Measurements from ENCODE around the gene MYOD1.

MYOD1 gene

GRCh38 chr11:17738151-17738973 is 19.0 kb downstream of the MYOD1 start:
- DNase-seq (ENCODE audit: insufficient read length, low spot score) (no peak), FAIRE-seq (no peak)
- TF ChIP-seq POLR2AphosphoS5 (IDR thresholded peaks at IDR 0.05; ENCODE audit: low read depth, low read length) (no peak), TAF1 (IDR thresholded peaks at IDR 0.05; ENCODE audit: low read depth, low read length) (no peak), SPI1 (IDR thresholded peaks at IDR 0.05; ENCODE audit: low read depth, low read length) (no peak), PAX5 (IDR thresholded peaks at IDR 0.05; ENCODE audit: insufficient read depth, low read length, severe bottlenecking) (no peak), POLR2A (IDR thresholded peaks at IDR 0.05; ENCODE audit: low read depth, low read length) (no peak), POU2F2 (IDR thresholded peaks at IDR 0.05; ENCODE audit: low read depth, low read length) (no peak)

- no peak for FAIRE-seq
- DNase-seq (ENCODE audit: insufficient read length, low spot score) = no peak
- TF ChIP-seq POU2F2 (IDR thresholded peaks at IDR 0.05; ENCODE audit: low read depth, low read length) = no peak
Measured at GRCh38 chr11:17739945-17740338, 20.6 kb downstream of the MYOD1 start.

GRCh38 chr11:17740649-17741235 is 21.4 kb downstream of the MYOD1 start:
- FAIRE-seq (no peak), DNase-seq (ENCODE audit: insufficient read length, low spot score) (no peak)
- TF ChIP-seq SPI1 (IDR thresholded peaks at IDR 0.05; ENCODE audit: low read depth, low read length) = no peak
- TF ChIP-seq POU2F2 (IDR thresholded peaks at IDR 0.05; ENCODE audit: low read depth, low read length) = no peak
- TF ChIP-seq POLR2A (IDR thresholded peaks at IDR 0.05; ENCODE audit: low read depth, low read length) = no peak
- TF ChIP-seq TAF1 (IDR thresholded peaks at IDR 0.05; ENCODE audit: low read depth, low read length) = no peak

GRCh38 chr11:17741487-17741886 is 22.1 kb downstream of the MYOD1 start:
- TF ChIP-seq POU2F2 (IDR thresholded peaks at IDR 0.05; ENCODE audit: low read depth, low read length) (no peak), PAX5 (IDR thresholded peaks at IDR 0.05; ENCODE audit: insufficient read depth, low read length, severe bottlenecking) (no peak), POLR2AphosphoS5 (IDR thresholded peaks at IDR 0.05; ENCODE audit: low read depth, low read length) (no peak), TAF1 (IDR thresholded peaks at IDR 0.05; ENCODE audit: low read depth, low read length) (no peak), SPI1 (IDR thresholded peaks at IDR 0.05; ENCODE audit: low read depth, low read length) (no peak), POLR2A (IDR thresholded peaks at IDR 0.05; ENCODE audit: low read depth, low read length) (no peak)
- no peak for FAIRE-seq
- DNase-seq (ENCODE audit: insufficient read length, low spot score) = no peak

- DNase-seq (ENCODE audit: insufficient read length, low spot score) (no peak), FAIRE-seq (no peak)
- TF ChIP-seq TAF1 (IDR thresholded peaks at IDR 0.05; ENCODE audit: low read depth, low read length) (no peak), POU2F2 (IDR thresholded peaks at IDR 0.05; ENCODE audit: low read depth, low read length) (no peak), PAX5 (IDR thresholded peaks at IDR 0.05; ENCODE audit: insufficient read depth, low read length, severe bottlenecking) (no peak), POLR2AphosphoS5 (IDR thresholded peaks at IDR 0.05; ENCODE audit: low read depth, low read length) (no peak), SPI1 (IDR thresholded peaks at IDR 0.05; ENCODE audit: low read depth, low read length) (no peak), POLR2A (IDR thresholded peaks at IDR 0.05; ENCODE audit: low read depth, low read length) (no peak)
Measured at GRCh38 chr11:17742019-17742418, 22.6 kb downstream of the MYOD1 start.

GRCh38 chr11:17743026-17743807 is 23.8 kb downstream of the MYOD1 start:
- TF ChIP-seq POLR2AphosphoS5 (IDR thresholded peaks at IDR 0.05; ENCODE audit: low read depth, low read length) (no peak), SPI1 (IDR thresholded peaks at IDR 0.05; ENCODE audit: low read depth, low read length) (no peak), PAX5 (IDR thresholded peaks at IDR 0.05; ENCODE audit: insufficient read depth, low read length, severe bottlenecking) (no peak), POU2F2 (IDR thresholded peaks at IDR 0.05; ENCODE audit: low read depth, low read length) (no peak), POLR2A (IDR thresholded peaks at IDR 0.05; ENCODE audit: low read depth, low read length) (no peak), TAF1 (IDR thresholded peaks at IDR 0.05; ENCODE audit: low read depth, low read length) (no peak)
- FAIRE-seq (no peak), DNase-seq (ENCODE audit: insufficient read length, low spot score) (no peak)

GRCh38 chr11:17743808-17744119 is 24.4 kb downstream of the MYOD1 start:
- no peak for FAIRE-seq
- no peak for TF ChIP-seq POU2F2 (IDR thresholded peaks at IDR 0.05; ENCODE audit: low read depth, low read length)
- TF ChIP-seq PAX5 (IDR thresholded peaks at IDR 0.05; ENCODE audit: insufficient read depth, low read length, severe bottlenecking) = no peak
- TF ChIP-seq TAF1 (IDR thresholded peaks at IDR 0.05; ENCODE audit: low read depth, low read length) = no peak
- no peak for TF ChIP-seq POLR2A (IDR thresholded peaks at IDR 0.05; ENCODE audit: low read depth, low read length)
- no peak for TF ChIP-seq POLR2AphosphoS5 (IDR thresholded peaks at IDR 0.05; ENCODE audit: low read depth, low read length)
- TF ChIP-seq SPI1 (IDR thresholded peaks at IDR 0.05; ENCODE audit: low read depth, low read length) = no peak
- no peak for DNase-seq (ENCODE audit: insufficient read length, low spot score)

GRCh38 chr11:17744151-17744940 is 25.0 kb downstream of the MYOD1 start:
- no peak for FAIRE-seq
- DNase-seq (ENCODE audit: insufficient read length, low spot score) = no peak
- no peak for TF ChIP-seq PAX5 (IDR thresholded peaks at IDR 0.05; ENCODE audit: insufficient read depth, low read length, severe bottlenecking)
- TF ChIP-seq POLR2AphosphoS5 (IDR thresholded peaks at IDR 0.05; ENCODE audit: low read depth, low read length) = no peak
- TF ChIP-seq TAF1 (IDR thresholded peaks at IDR 0.05; ENCODE audit: low read depth, low read length) = no peak
- TF ChIP-seq POLR2A (IDR thresholded peaks at IDR 0.05; ENCODE audit: low read depth, low read length) = no peak
- TF ChIP-seq POU2F2 (IDR thresholded peaks at IDR 0.05; ENCODE audit: low read depth, low read length) = no peak
- TF ChIP-seq SPI1 (IDR thresholded peaks at IDR 0.05; ENCODE audit: low read depth, low read length) = no peak
